ENCODE data around the gene PSG6. TPM values are rescaled to one million over a fixed set of nuclear protein-coding genes. Genes with fewer than 3 reads are reported as not detected.
"Not testable (repeated sequence)": the region's sequence is repeated elsewhere in the genome, so short reads cannot be mapped to it uniquely, and the experiment has no call there.

Gene PSG6
- polyA plus RNA-seq, 1 donor (not counting 4 experiments of a cell fraction or from before 2014, with no cell fraction given) = 0.45 TPM

DNA sequence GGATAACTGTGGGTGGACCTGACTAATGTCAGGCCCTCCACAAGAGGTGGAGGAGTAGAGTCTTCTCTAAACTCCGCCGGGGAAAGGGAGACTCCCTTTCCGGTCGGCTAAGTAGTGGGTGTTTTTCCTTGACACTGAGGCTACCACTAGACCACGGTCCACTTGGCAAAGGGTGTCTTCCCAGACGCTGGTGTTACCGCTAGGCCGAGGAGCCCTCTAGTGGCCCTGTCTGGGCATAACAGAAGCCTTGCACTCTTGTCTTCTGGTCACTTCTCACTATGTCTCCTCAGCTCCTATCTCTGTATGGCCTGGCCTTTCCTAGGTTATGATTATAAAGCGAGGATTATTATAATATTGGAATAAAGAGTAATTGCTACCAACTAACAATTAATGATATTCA lies 5.4 kb upstream of the PSG6 start:
- H3K9me3 ChIP-seq (ENCODE audit: control insufficient read depth, low read depth, low read length); H3K27ac ChIP-seq (ENCODE audit: control insufficient read depth, insufficient read depth, low read length); H3K9ac ChIP-seq (ENCODE audit: control insufficient read depth, extremely low read depth, insufficient read depth, low read length); H3K27me3 ChIP-seq (ENCODE audit: control insufficient read depth, extremely low read depth, insufficient read depth, low read length); H3K4me1 ChIP-seq (ENCODE audit: control insufficient read depth, extremely low read depth, insufficient read depth, low read length); H3K4me3 ChIP-seq (ENCODE audit: control insufficient read depth in 2 of 3, extremely low read depth in 1 of 3, insufficient read depth in 2 of 3, low read depth in 1 of 3, low read length in 3 of 3); dilution Hi-C loops (cut with MboI; ENCODE audit: extremely low pct_ligation_motif_present, low sequenced_read_pairs); H3K36me3 ChIP-seq (ENCODE audit: control insufficient read depth in 2 of 2, extremely low read depth in 1 of 2, insufficient read depth in 2 of 2, low read length in 2 of 2); H3K9me1 ChIP-seq (ENCODE audit: control insufficient read depth, extremely low read depth, insufficient read depth, low read length); H3K4me2 ChIP-seq (ENCODE audit: control insufficient read depth, extremely low read depth, insufficient read depth, low read depth, low read length); FAIRE-seq; H2AFZ ChIP-seq (ENCODE audit: control insufficient read depth, low read length); H4K20me1 ChIP-seq (ENCODE audit: control insufficient read depth, extremely low read depth, insufficient read depth, low read length); H3K79me2 ChIP-seq (ENCODE audit: control insufficient read depth, insufficient read depth, low read length); DNase-seq (ENCODE audit: low read depth, low spot score): not testable (repeated sequence)
- TF ChIP-seq CTCF (optimal IDR thresholded peaks at IDR 0.05 in 1 of 3, IDR thresholded peaks at IDR 0.05 in 1 of 3, conservative IDR thresholded peaks at IDR 0.05 in 1 of 3; ENCODE audit: extremely low read depth in 1 of 3, insufficient read depth in 2 of 3, low read length in 3 of 3) = peak; percentile 59 to 87 (median 65)

GRCh38 chr19:42920971-42921370 lies 3.3 kb upstream of the PSG6 start:
- H3K4me1 ChIP-seq (ENCODE audit: control insufficient read depth, extremely low read depth, insufficient read depth, low read length); dilution Hi-C loops (cut with MboI; ENCODE audit: extremely low pct_ligation_motif_present, low sequenced_read_pairs); H3K4me2 ChIP-seq (ENCODE audit: control insufficient read depth, extremely low read depth, insufficient read depth, low read depth, low read length); H3K9me1 ChIP-seq (ENCODE audit: control insufficient read depth, extremely low read depth, insufficient read depth, low read length); H2AFZ ChIP-seq (ENCODE audit: control insufficient read depth, low read length); H4K20me1 ChIP-seq (ENCODE audit: control insufficient read depth, extremely low read depth, insufficient read depth, low read length); H3K27me3 ChIP-seq (ENCODE audit: control insufficient read depth, extremely low read depth, insufficient read depth, low read length); H3K9ac ChIP-seq (ENCODE audit: control insufficient read depth, extremely low read depth, insufficient read depth, low read length); H3K4me3 ChIP-seq (ENCODE audit: control insufficient read depth in 2 of 3, extremely low read depth in 1 of 3, insufficient read depth in 2 of 3, low read depth in 1 of 3, low read length in 3 of 3); DNase-seq (ENCODE audit: low read depth, low spot score); H3K79me2 ChIP-seq (ENCODE audit: control insufficient read depth, insufficient read depth, low read length); H3K9me3 ChIP-seq (ENCODE audit: control insufficient read depth, low read depth, low read length); H3K36me3 ChIP-seq (ENCODE audit: control insufficient read depth in 2 of 2, extremely low read depth in 1 of 2, insufficient read depth in 2 of 2, low read length in 2 of 2); FAIRE-seq; H3K27ac ChIP-seq (ENCODE audit: control insufficient read depth, insufficient read depth, low read length): not testable (repeated sequence)

GRCh38 chr19:42919757-42920079 lies 2.0 kb upstream of the PSG6 start:
- Histone ChIP-seq H3K4me1 (ENCODE audit: control insufficient read depth, extremely low read depth, insufficient read depth, low read length) (peaks cover 4% of the 10 kb centered on the region), H4K20me1 (ENCODE audit: control insufficient read depth, extremely low read depth, insufficient read depth, low read length) (no peaks in the 10 kb centered on the region), H3K9me1 (ENCODE audit: control insufficient read depth, extremely low read depth, insufficient read depth, low read length) (no peaks in the 10 kb centered on the region), H3K27me3 (ENCODE audit: control insufficient read depth, extremely low read depth, insufficient read depth, low read length) (no peaks in the 10 kb centered on the region), H2AFZ (ENCODE audit: control insufficient read depth, low read length) (no peak overlapping the region), H3K9ac (ENCODE audit: control insufficient read depth, extremely low read depth, insufficient read depth, low read length) (no peak overlapping the region), H3K79me2 (ENCODE audit: control insufficient read depth, insufficient read depth, low read length) (no peaks in the 10 kb centered on the region), H3K4me3 (ENCODE audit: control insufficient read depth in 2 of 3, extremely low read depth in 1 of 3, insufficient read depth in 2 of 3, low read depth in 1 of 3, low read length in 3 of 3) (no peak overlapping the region), H3K36me3 (ENCODE audit: control insufficient read depth in 2 of 2, extremely low read depth in 1 of 2, insufficient read depth in 2 of 2, low read length in 2 of 2) (no peaks in the 10 kb centered on the region), H3K9me3 (ENCODE audit: control insufficient read depth, low read depth, low read length) (no peaks in the 10 kb centered on the region), H3K27ac (ENCODE audit: control insufficient read depth, insufficient read depth, low read length) (no peak overlapping the region), H3K4me2 (ENCODE audit: control insufficient read depth, extremely low read depth, insufficient read depth, low read depth, low read length) (no peak overlapping the region)
- TF ChIP-seq CTCF (optimal IDR thresholded peaks at IDR 0.05 in 1 of 3, IDR thresholded peaks at IDR 0.05 in 1 of 3, conservative IDR thresholded peaks at IDR 0.05 in 1 of 3; ENCODE audit: extremely low read depth in 1 of 3, insufficient read depth in 2 of 3, low read length in 3 of 3) (no peak), EZH2 (IDR thresholded peaks at IDR 0.05; ENCODE audit: low read length) (no peak)
- DNase-seq (ENCODE audit: low read depth, low spot score) (no peak), FAIRE-seq (no peak)
- dilution Hi-C loops (cut with MboI; ENCODE audit: extremely low pct_ligation_motif_present, low sequenced_read_pairs) = no loop called here
